SK-N-SH (cell line): ENCODE data around the gene SSBP1. TPM values are rescaled to one million over a fixed set of nuclear protein-coding genes. Genes with fewer than 3 reads are reported as not detected.

Experiments used
- CTCF ChIA-PET: fragments of 300-600, 350-600 bp; formaldehyde crosslinking; extraction: SDS; loops from one replicate; lab custom pipeline; 2021; lab: Yijun Ruan, JAX
- POLR2A ChIA-PET: fragments of 350-600 bp; sonication (Branson Sonifier 250); formaldehyde crosslinking; extraction: SDS; loops from one replicate; lab custom pipeline; 2020; ENCODE audit warnings: antibody characterized with exemption, inconsistent platforms; lab: Yijun Ruan, JAX
- DNase-seq: peaks from one replicate; pipeline ENCODE4 v3.0.0; 2012
- H2AFZ ChIP-seq: fragments of 200-600 bp; sonication (generic); 2 replicates; pipeline ENCODE4 v1.8.1; 2016; ENCODE audit warnings: antibody characterized with exemption, mild to moderate bottlenecking, low read depth
- H3F3A ChIP-seq: fragments of 200-600 bp; sonication (generic); replicated peaks from 2 replicates; pipeline ENCODE3; 2016; ENCODE audit warnings: antibody characterized with exemption, mild to moderate bottlenecking; ENCODE audit not compliant: insufficient read depth
- H3K27ac ChIP-seq, 2 experiments: fragments of 200-500 bp in 1 of 2; fragments of 200-600 bp in 1 of 2; sonication (Bioruptor generic) in 1 of 2; sonication (generic), shearing (Covaris generic) in 1 of 2; 2 replicates each; pipeline versions ENCODE4 v1.5.1 to v1.6.1; 2014 to 2016; ENCODE audit warnings: low read depth in 2 of 2, inconsistent platforms in 1 of 2, low read length in 1 of 2, mild to moderate bottlenecking in 1 of 2, mixed read lengths in 1 of 2
- H3K27me3 ChIP-seq: fragments of 200-600 bp; sonication (generic), shearing (Covaris generic); 2 replicates; pipeline ENCODE4 v1.6.1; 2016; ENCODE audit warnings: mixed run types; ENCODE audit not compliant: insufficient read depth
- H3K36me3 ChIP-seq, 2 experiments: fragments of 200-500 bp in 1 of 2; fragments of 200-600 bp in 1 of 2; sonication (Bioruptor generic) in 1 of 2; sonication (generic) in 1 of 2; replicated peaks in 1 of 2; 2 replicates each; pipeline versions ENCODE3 to v1.5.1; 2014 to 2016; ENCODE audit warnings: low read length in 1 of 2, mild to moderate bottlenecking in 1 of 2; ENCODE audit not compliant: insufficient read depth in 2 of 2, control insufficient read depth in 1 of 2
- H3K4me1 ChIP-seq, 2 experiments: fragments of 200-500 bp in 1 of 2; fragments of 200-600 bp in 1 of 2; sonication (Bioruptor generic) in 1 of 2; sonication (generic), shearing (Covaris generic) in 1 of 2; 2 replicates each; pipeline versions ENCODE4 v1.5.1 to v1.6.1; 2014 to 2016; ENCODE audit warnings: low read depth in 1 of 2, low read length in 1 of 2, mixed run types in 1 of 2; ENCODE audit not compliant: insufficient read depth in 2 of 2, control insufficient read depth in 1 of 2
- H3K4me2 ChIP-seq: fragments of 200-600 bp; sonication (generic), shearing (Covaris generic); 2 replicates; pipeline ENCODE4 v1.6.1; 2017; ENCODE audit warnings: mixed run types
- H3K4me3 ChIP-seq, 2 experiments: fragments of 200-500 bp in 1 of 2; fragments of 200-600 bp in 1 of 2; sonication (Bioruptor generic) in 1 of 2; sonication (generic), shearing (Covaris generic) in 1 of 2; 2 replicates each; pipeline versions ENCODE4 v1.5.1 to v1.8.1; 2014 to 2016; ENCODE audit warnings: low read depth in 2 of 2, inconsistent platforms in 1 of 2, low read length in 1 of 2, mild to moderate bottlenecking in 1 of 2, mixed read lengths in 1 of 2, moderate library complexity in 1 of 2
- H3K79me2 ChIP-seq: fragments of 200-600 bp; sonication (generic); 2 replicates; pipeline ENCODE4 v1.8.1; 2017; ENCODE audit warnings: mild to moderate bottlenecking; ENCODE audit not compliant: insufficient read depth
- H3K9ac ChIP-seq: fragments of 200-600 bp; sonication (generic); 2 replicates; pipeline ENCODE4 v1.6.1; 2017; ENCODE audit warnings: mixed run types
- H3K9me2 ChIP-seq: fragments of 200-600 bp; sonication (generic); 2 replicates; pipeline ENCODE4 v1.6.1; 2017; ENCODE audit warnings: mixed run types
- H3K9me3 ChIP-seq: fragments of 200-600 bp; sonication (generic); 2 replicates; pipeline ENCODE4 v1.6.1; 2017; ENCODE audit warnings: mixed run types, mild to moderate bottlenecking, moderate library complexity
- H4K20me1 ChIP-seq: fragments of 200-600 bp; sonication (generic); 2 replicates; pipeline ENCODE4 v1.6.1; 2017; ENCODE audit warnings: mild to moderate bottlenecking, mixed run types; ENCODE audit not compliant: insufficient read depth
- FOSL2 ChIP-seq: IDR thresholded peaks from 2 replicates; pipeline ENCODE4 v1.4.0; 2012; ENCODE audit warnings: low read depth, mild to moderate bottlenecking, moderate library complexity, borderline replicate concordance
- FOXJ3 ChIP-seq: sonication (generic); formaldehyde crosslinking; IDR thresholded peaks from 2 replicates; pipeline ENCODE4 v1.5.1; 2020; ENCODE audit warnings: mild to moderate bottlenecking, missing genetic modification reagents
- FOXM1 ChIP-seq: IDR thresholded peaks from 2 replicates; pipeline ENCODE4 v1.4.0; 2012; ENCODE audit warnings: low read depth, mild to moderate bottlenecking
- IRF3 ChIP-seq: fragments of 150-350 bp; IDR thresholded peaks from 2 replicates; pipeline ENCODE4 v1.6.1; 2016; ENCODE audit warnings: mild to moderate bottlenecking, low read depth, low read length
- JUND ChIP-seq: IDR thresholded peaks from 2 replicates; pipeline ENCODE4 v1.4.0; 2012
- MAX ChIP-seq: IDR thresholded peaks from 2 replicates; pipeline ENCODE4 v1.4.0; 2012; ENCODE audit warnings: low read depth
- MEF2A ChIP-seq: IDR thresholded peaks from 2 replicates; pipeline ENCODE4 v1.4.0; 2012; ENCODE audit warnings: low read depth, borderline replicate concordance
- MXI1 ChIP-seq: IDR thresholded peaks from 2 replicates; pipeline ENCODE4 v1.6.1; 2012; ENCODE audit warnings: mild to moderate bottlenecking, low read depth, low read length, improper control_type of control experiment
- NFIC ChIP-seq: IDR thresholded peaks from 2 replicates; pipeline ENCODE4 v1.4.0; 2012; ENCODE audit warnings: borderline replicate concordance
- PBX3 ChIP-seq: IDR thresholded peaks from 2 replicates; pipeline ENCODE4; 2012
- POLR2AphosphoS5 ChIP-seq: IDR thresholded peaks from 2 replicates; pipeline ENCODE4 v1.6.1; 2012; ENCODE audit warnings: low read depth, low read length
- RAD21 ChIP-seq: IDR thresholded peaks from 2 replicates; pipeline ENCODE4 v1.6.1; 2012; ENCODE audit warnings: mild to moderate bottlenecking, low read length
- RFX5 ChIP-seq: IDR thresholded peaks from 2 replicates; pipeline ENCODE4 v1.6.1; 2012; ENCODE audit warnings: mild to moderate bottlenecking, improper control_type of control experiment, low read length
- SIN3A ChIP-seq: IDR thresholded peaks from 2 replicates; pipeline ENCODE4 v1.6.1; 2012; ENCODE audit warnings: low read depth, mild to moderate bottlenecking, low read length, moderate library complexity, borderline replicate concordance
- USF2 ChIP-seq: fragments of 150-350 bp; IDR thresholded peaks from 2 replicates; pipeline ENCODE4 v1.6.1; 2017; ENCODE audit warnings: antibody characterized with exemption, low read length, low read depth, borderline replicate concordance
- ZBTB33 ChIP-seq: IDR thresholded peaks from 2 replicates; pipeline ENCODE4 v1.4.0; 2012; ENCODE audit warnings: low read depth, borderline replicate concordance
- WGBS: methylation state at CpG from one replicate; pipeline ENCODE4 v1.1.6; 2017; ENCODE audit warnings: low lambda C conversion rate; 5-methylcytosine and 5-hydroxymethylcytosine counted together
- polyA plus RNA-seq, 3 experiments: library from polyadenylated mRNA; depleted of rRNA; stranded (reverse); fragments of >200 nt; gene quantifications; 2 replicates each; pipeline ENCODE4 v1.2.3, GENCODE V29; 2012

Gene SSBP1
- polyA plus RNA-seq, 1 of the 3 experiments (the other 2 are of a cell fraction) = 212 TPM

- CTCF ChIA-PET = interaction anchor here (1.0 to 1.7 kb wide), 3 partner anchors 13 to 55 kb away, joined by 3 to 4 read pairs (median 4); no protein-coding TSS in a partner anchor
- H4K20me1 ChIP-seq = 0 out of 2 replicates have a peak, but pooled peaks cover 4% of the 10 kb centered on the region
- H3F3A ChIP-seq = peaks cover 4% of the 10 kb centered on the region
- WGBS = 58% methylated on average over 5 of the region's 5 CpGs
- POLR2A ChIA-PET = no interaction called here
- no peaks in the 10 kb centered on the region for H3K9me2 ChIP-seq
- no peak for TF ChIP-seq MEF2A
- TF ChIP-seq MAX = no peak
- no peak for TF ChIP-seq IRF3
- TF ChIP-seq FOSL2 = peak; percentile 17; the same call in 1 of the 2 replicates
- TF ChIP-seq PBX3 = no peak
- no peak for TF ChIP-seq RAD21
- H3K4me2 ChIP-seq = peak overlapping the region; percentile 3
- DNase-seq = no peak
- H3K4me3 ChIP-seq = no peak overlapping the region
- H3K9me3 ChIP-seq = no peaks in the 10 kb centered on the region
- no peak overlapping the region for H3K9ac ChIP-seq
- H3K79me2 ChIP-seq = peaks cover 11% of the 10 kb centered on the region
- peak overlapping the region in 1 of 2 experiments; percentile 42; a peak in 2 of 4 replicates for H3K27ac ChIP-seq
- H3K36me3 ChIP-seq = no peaks in the 10 kb centered on the region
- H3K27me3 ChIP-seq = no peaks in the 10 kb centered on the region
- peaks cover 0 to 11% of the 10 kb centered on the region in 2 experiments; a peak in 2 of 4 replicates for H3K4me1 ChIP-seq
- peak overlapping the region; percentile 39; the same call in 1 of the 2 replicates for H2AFZ ChIP-seq
These were observed 33.4 kb upstream of the SSBP1 start for GRCh38 chr7:141704741-141705140.

- Histone ChIP-seq H3K9me3 (no peaks in the 10 kb centered on the region), H3F3A (peaks cover 4% of the 10 kb centered on the region), H2AFZ (no peak overlapping the region), H3K9ac (no peak overlapping the region), H3K79me2 (no peaks in the 10 kb centered on the region), H3K4me3 (no peak overlapping the region), H3K27me3 (no peaks in the 10 kb centered on the region), H3K9me2 (no peaks in the 10 kb centered on the region), H3K4me2 (no peak overlapping the region), H4K20me1 (no peaks in the 10 kb centered on the region), H3K36me3 (no peaks in the 10 kb centered on the region), H3K4me1 (peaks cover 0 to 5% of the 10 kb centered on the region in 2 experiments; a peak in 2 of 4 replicates), H3K27ac (no peak overlapping the region)
- POLR2A ChIA-PET = no interaction called here
- DNase-seq = no peak
- WGBS = 89% methylated on average over 1 of the region's 1 CpG
- CTCF ChIA-PET = no interaction called here
- TF ChIP-seq FOXJ3 (CRISPR knock-in tag) (no peak), RFX5 (no peak), MXI1 (no peak), NFIC (no peak), POLR2AphosphoS5 (no peak), ZBTB33 (no peak), SIN3A (no peak), USF2 (no peak), FOXM1 (no peak), MAX (no peak), JUND (no peak), PBX3 (no peak), IRF3 (no peak), FOSL2 (no peak)
These were observed 31.7 kb upstream of the SSBP1 start for GRCh38 chr7:141706239-141707064.
